Bronchial epithelial cell (primary cell): Measurements from ENCODE around the gene CELF1. TPM values are rescaled to one million over a fixed set of nuclear protein-coding genes. Genes with fewer than 3 reads are reported as not detected.

Source experiments
- DNase-seq: peaks from one replicate; pipeline ENCODE4 v3.0.0-alpha.2; 2010; ENCODE audit warnings: low read depth
- FAIRE-seq: peaks from 2 replicates; lab custom pipeline; 2011; peaks lifted over from hg19 to GRCh38; lab: Jason Lieb, UNC
- H3K27me3 ChIP-seq: 2 replicates; pipeline ENCODE4 v1.5.1; 2011; ENCODE audit warnings: low read length; ENCODE audit not compliant: control insufficient read depth, insufficient read depth
- H3K36me3 ChIP-seq: 2 replicates; pipeline ENCODE4 v1.5.1; 2011; ENCODE audit warnings: low read length; ENCODE audit not compliant: control insufficient read depth, insufficient read depth
- H3K4me3 ChIP-seq: 2 replicates; pipeline ENCODE4 v1.5.1; 2011; ENCODE audit warnings: mild to moderate bottlenecking, low read depth, low read length, control low read depth
- total RNA-seq: library from RNA; depleted of rRNA; stranded (reverse); fragments of >200 nt; gene quantifications from 2 replicates; pipeline ENCODE4 v1.2.1, GENCODE V29; 2014
- TF ChIP-seq, protein P1 (sequence below): IDR thresholded peaks from 2 replicates; pipeline ENCODE4 v1.5.1; 2011; ENCODE audit warnings: mild to moderate bottlenecking, moderate library complexity, low read length, control low read depth, inconsistent platforms; ENCODE audit not compliant: insufficient read depth, severe bottlenecking

The CELF1 gene
- total RNA-seq, 1 donor from 2014 or later, result 63.4 TPM

DNA sequence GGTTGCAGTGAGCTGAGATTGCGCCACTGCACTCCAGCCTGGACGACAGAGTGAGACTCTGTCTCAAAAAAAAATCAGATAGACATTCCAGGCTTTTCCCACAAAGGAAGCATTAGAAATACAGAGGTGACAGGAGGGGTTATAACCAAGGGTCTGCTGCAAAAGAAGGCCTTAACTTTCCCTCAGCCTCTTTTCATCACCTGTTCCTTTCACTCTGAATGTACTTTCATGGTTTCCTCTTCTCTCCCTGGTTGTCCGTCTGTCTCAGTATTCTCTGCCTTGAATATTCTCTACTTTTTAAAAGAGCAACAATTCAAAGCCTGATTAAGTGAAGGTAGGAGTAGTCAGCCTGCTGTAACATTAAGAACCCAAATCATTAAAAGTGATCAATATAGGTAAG, 50.2 kb downstream of the CELF1 start:
- no peaks in the 10 kb centered on the region for H3K27me3 ChIP-seq
- DNase-seq (no peak), FAIRE-seq (no peak)
- TF ChIP-seq, protein P1, sequence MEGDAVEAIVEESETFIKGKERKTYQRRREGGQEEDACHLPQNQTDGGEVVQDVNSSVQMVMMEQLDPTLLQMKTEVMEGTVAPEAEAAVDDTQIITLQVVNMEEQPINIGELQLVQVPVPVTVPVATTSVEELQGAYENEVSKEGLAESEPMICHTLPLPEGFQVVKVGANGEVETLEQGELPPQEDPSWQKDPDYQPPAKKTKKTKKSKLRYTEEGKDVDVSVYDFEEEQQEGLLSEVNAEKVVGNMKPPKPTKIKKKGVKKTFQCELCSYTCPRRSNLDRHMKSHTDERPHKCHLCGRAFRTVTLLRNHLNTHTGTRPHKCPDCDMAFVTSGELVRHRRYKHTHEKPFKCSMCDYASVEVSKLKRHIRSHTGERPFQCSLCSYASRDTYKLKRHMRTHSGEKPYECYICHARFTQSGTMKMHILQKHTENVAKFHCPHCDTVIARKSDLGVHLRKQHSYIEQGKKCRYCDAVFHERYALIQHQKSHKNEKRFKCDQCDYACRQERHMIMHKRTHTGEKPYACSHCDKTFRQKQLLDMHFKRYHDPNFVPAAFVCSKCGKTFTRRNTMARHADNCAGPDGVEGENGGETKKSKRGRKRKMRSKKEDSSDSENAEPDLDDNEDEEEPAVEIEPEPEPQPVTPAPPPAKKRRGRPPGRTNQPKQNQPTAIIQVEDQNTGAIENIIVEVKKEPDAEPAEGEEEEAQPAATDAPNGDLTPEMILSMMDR, result no peak
- H3K36me3 ChIP-seq, result peaks cover 5% of the 10 kb centered on the region
- no peak overlapping the region for H3K4me3 ChIP-seq

DNA sequence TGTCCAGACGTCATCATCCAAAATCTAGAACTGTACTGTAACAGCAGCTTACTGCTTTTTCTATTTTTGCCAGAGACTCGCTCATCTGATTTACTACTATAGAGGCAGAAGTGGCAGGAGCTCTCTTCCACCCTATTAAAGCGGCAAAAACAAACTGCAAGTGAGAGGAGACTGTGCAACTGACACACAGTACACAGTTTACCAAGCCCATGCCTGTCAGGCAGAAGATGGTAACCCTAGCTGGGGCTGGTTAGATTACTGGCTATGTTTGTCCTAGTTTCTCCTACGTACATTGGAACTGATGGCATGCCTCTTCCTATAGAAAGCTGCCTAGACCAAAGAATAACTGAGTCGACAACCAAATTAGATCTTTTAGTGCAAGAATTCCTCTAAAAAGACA, 51.8 kb downstream of the CELF1 start:
- no peaks in the 10 kb centered on the region for H3K27me3 ChIP-seq
- peaks cover 5% of the 10 kb centered on the region for H3K36me3 ChIP-seq
- DNase-seq, result no peak
- no peak overlapping the region for H3K4me3 ChIP-seq
- FAIRE-seq, result no peak
- TF ChIP-seq, protein P1, result no peak

DNA sequence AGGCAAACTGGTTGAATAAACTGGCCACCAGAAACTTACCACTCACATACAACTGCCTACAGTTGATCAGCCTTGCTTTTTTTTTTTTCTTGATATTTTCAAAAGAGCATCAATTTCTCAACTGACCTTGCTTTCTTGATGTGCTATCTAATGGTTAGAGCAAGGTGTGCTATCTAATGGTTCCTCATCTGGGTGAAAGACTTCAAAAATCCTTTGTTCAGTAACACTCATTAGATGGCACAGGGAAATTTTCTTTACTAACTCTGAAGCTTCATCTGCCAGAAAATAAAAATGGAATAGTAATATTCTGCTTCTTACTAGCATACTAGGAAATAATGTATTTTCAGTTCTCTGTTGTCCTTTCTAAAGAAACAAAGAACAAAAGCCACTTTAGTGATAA, 52.8 kb downstream of the CELF1 start:
- FAIRE-seq (no peak), DNase-seq (no peak)

DNA sequence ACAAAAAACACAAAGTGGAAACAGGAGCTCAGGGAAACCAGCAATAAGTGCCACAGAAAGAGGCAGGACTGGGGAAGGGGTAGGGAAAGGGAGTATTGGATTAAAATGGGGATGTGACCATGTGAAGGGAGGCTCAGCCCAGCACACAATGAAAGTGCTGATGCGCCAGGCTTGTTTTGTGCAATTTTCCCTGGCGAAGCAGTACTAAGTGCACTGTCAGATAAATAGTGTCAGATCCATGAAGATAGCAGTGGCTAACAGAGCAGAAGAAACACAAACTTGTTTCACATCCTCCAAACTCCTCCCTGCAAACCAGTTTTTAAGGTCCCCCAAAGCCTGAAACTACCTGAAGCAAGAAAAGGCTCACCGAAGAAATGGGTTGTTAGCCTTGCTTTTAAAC, 53.3 kb downstream of the CELF1 start:
- DNase-seq (no peak), FAIRE-seq (no peak)
- no peak overlapping the region for H3K4me3 ChIP-seq
- peaks cover 5% of the 10 kb centered on the region for H3K36me3 ChIP-seq
- H3K27me3 ChIP-seq, result no peaks in the 10 kb centered on the region
- TF ChIP-seq, protein P1, result no peak

More for the DNA sequence above, 52.8 kb downstream of the CELF1 start:
- H3K4me3 ChIP-seq, result no peak overlapping the region
- H3K36me3 ChIP-seq, result peaks cover 5% of the 10 kb centered on the region
- TF ChIP-seq, protein P1, result no peak
- H3K27me3 ChIP-seq, result no peaks in the 10 kb centered on the region

DNA sequence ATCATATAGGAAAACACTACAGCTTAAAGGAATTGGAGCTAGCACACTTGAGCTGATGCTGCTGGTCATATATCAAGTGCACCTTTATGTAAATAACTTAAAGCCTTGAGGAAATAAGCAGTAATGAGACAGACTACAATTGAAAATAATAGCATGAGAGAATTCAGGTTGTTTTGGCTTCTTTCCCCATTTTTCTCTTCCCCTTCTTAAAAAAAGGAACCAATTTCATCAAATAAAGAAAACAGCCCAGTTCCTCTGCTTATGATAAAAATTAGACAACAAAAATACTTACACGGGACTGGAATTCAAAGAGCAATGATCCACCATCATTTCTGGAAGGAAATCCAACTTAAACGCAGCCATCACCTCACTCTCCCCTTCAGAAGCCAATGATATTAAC, 53.8 kb downstream of the CELF1 start:
- Histone ChIP-seq H3K4me3 (no peak overlapping the region), H3K27me3 (no peaks in the 10 kb centered on the region), H3K36me3 (peaks cover 5% of the 10 kb centered on the region)
- DNase-seq (no peak), FAIRE-seq (no peak)
- TF ChIP-seq, protein P1, result no peak

DNA sequence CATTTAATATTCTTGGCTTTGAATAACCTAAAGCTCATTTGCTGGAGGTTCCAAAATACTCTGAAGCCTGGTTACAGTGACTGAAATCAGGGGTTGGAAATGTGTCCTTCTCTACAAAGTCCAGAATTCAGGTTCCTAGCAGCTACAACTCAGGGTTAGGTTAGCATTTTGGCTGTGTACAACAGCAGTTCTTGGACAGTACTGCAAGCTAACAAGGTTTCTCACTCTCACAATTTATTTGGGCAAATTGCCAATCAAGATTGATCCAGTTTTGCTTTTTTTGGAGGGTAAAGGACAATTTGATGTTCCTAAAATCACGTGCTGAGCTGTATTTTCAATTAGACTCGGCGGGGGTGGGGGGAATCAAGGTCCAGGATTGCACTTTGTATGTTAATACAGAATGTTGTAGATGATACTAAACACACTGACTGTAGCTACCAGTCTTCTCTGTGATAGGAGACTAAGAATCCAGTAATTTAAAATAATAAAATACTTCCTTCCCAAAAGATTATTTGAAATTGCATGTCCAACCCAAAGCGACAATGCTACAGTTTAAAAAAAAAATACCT, 54.3 kb downstream of the CELF1 start:
- no peak for FAIRE-seq
- TF ChIP-seq, protein P1, result no peak

More for the DNA sequence above, 54.3 kb downstream of the CELF1 start:
- Histone ChIP-seq H3K4me3 (no peak overlapping the region), H3K36me3 (peaks cover 6% of the 10 kb centered on the region), H3K27me3 (no peaks in the 10 kb centered on the region)
- no peak for DNase-seq
